DMS 273 (cell line): ENCODE results near the gene ENTHD1.
"Not testable (repeated sequence)": the region's sequence is repeated elsewhere in the genome, so short reads cannot be mapped to it uniquely, and the experiment has no call there.

Source experiments
- DNase-seq: peaks from one replicate; lab custom pipeline; 2025; ENCODE audit not compliant: unreplicated experiment; lab: John Stamatoyannopoulos, UW

Gene ENTHD1

GRCh38 chr22:39901565-39902146 lies 8.1 kb upstream of the ENTHD1 start:
- no peak for DNase-seq

DNA sequence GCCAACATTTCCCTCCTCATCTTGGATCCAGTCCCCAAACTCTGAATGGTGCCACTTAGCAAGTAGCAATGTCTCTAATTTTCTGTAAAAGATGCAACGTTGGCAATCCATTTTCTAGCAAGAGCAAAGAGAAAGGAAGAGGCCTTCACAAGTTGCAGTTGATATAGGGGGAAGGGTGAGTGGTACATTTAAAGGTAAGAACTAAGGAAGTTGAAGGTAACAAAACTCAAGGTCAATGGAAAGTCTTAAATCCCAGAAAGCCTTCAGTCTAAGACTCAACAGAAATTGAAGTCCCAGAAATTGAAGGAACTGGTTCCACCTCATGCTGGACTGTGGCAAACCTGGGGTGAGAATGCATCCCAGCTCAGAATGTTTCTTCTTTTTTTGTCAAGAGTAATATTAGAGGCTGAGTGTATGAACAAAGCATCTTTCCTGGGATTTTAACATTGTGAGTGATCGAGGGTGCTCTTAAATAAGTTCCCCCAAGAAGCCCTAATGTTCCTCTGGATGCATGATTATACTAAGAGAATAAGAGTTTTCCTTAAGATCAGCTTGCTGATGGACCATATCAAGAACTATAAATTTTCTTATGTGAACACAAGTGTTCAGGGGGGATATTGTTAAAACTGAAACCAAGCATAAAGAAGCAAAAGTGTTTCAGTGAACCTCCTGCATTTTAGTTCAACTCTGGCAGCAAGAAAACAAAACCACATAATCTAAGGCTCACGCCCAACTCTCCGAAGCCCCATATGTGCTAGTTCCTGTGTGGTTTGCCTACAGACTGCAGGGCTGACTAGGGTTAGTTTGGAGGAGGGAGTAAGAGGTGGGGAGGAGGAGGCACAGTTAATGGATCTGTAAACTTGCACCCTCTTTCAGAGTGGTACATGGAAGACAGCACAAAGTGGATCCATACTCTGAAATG lies 7.0 kb upstream of the ENTHD1 start, which contains the start of gene GRAP2:
Gene GRAP2 (plus strand): TSS at position 779 of the 922 bp plus-strand sequence. CDS start 46,023 bp downstream, outside the sequence.
- no peak for DNase-seq

- DNase-seq: peak; percentile 43
Observed at GRCh38 chr22:39898997-39899396, 5.4 kb upstream of the ENTHD1 start.

DNA sequence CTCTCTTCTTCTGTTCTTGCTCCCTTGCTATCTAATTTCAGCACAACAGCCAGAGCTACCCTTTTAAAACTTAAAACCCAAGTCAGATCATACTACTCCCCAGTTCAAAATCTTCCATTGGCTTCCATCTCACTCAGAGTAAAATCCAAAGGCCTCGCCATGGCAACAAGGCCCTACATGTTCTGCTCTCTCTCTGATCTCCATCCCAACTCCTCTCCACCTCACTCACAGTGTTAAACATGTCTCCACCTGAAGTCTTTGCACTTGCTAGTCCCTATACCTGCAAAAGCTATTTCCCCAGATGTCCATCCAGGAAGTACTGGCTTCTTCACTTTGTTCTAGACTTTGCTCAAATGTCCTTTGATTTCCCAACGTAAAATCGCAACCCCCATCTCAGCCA lies 4.3 kb upstream of the ENTHD1 start:
- DNase-seq: peak; percentile 40

DNA sequence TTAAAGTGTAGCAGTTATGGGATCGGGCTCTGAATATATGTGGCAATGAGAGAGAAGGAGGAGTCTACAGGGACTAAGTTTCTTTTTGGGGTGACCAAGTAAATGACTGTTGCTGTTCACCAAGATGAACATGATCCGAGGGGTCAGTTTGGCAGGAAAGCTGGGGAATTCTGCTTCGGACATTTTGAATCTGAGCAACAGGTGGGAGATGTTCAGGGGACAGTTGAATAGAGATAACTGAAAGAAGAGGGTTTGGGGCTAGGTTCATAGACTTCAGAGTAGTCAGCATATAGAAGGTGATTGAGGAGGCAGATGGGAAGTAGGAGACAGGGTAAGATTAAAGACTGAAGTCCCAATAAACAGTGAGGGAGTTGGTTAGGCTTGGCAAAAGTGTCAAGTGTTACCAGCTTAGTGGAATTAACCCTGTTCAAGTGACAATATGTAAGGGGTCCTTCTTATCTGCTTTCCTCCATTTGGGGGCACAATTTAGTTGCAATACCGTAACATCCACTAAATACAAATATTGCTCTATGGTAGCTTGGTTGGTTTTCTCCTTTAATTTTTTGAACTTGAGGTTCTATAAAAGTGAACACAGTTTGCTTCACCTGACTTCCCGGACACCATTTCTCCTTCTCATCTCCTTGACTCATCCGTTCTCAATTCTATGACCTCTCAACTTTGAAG lies 2.9 kb upstream of the ENTHD1 start:
- DNase-seq: no peak

- no peak for DNase-seq
Observed at GRCh38 chr22:39895682-39896081, 2.1 kb upstream of the ENTHD1 start.

GRCh38 chr22:39894554-39895092 lies 1.1 kb upstream of the ENTHD1 start:
- no peak for DNase-seq

- not testable (repeated sequence) for DNase-seq
Observed at GRCh38 chr22:39889924-39890323, 3.6 kb downstream of the ENTHD1 start.

DNA sequence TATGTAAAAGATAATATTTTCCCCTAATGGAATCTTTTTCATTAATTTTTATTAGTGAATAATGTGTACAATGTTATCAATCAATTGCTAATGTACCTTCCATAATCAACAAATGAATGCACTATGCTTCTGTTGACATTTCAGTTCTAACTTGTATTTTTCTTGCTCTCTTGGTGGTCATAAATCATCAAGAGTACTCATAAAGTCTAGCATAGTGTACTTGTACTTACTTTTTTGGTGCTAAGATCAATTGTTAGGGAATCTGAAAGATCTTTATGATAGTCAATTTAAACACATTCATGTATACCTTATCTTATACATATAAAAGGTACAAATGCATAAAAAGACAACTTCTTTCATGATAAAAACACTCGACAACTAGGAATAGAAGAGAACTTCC lies 10.5 kb downstream of the ENTHD1 start:
- DNase-seq: no peak

- DNase-seq: no peak
Observed at GRCh38 chr22:39880722-39881121, 12.8 kb downstream of the ENTHD1 start.

GRCh38 chr22:39877079-39877845 lies 16.3 kb downstream of the ENTHD1 start:
- DNase-seq: no peak

GRCh38 chr22:39875176-39875885 lies 18.2 kb downstream of the ENTHD1 start:
- DNase-seq: not testable (repeated sequence)

- no peak for DNase-seq
Observed at GRCh38 chr22:39873965-39874364, 19.6 kb downstream of the ENTHD1 start.

- DNase-seq: no peak
Observed at GRCh38 chr22:39872548-39872947, 21.0 kb downstream of the ENTHD1 start.

GRCh38 chr22:39871008-39871798 lies 22.4 kb downstream of the ENTHD1 start:
- no peak for DNase-seq

- not testable (repeated sequence) for DNase-seq
Observed at GRCh38 chr22:39869797-39870196, 23.8 kb downstream of the ENTHD1 start.

DNA sequence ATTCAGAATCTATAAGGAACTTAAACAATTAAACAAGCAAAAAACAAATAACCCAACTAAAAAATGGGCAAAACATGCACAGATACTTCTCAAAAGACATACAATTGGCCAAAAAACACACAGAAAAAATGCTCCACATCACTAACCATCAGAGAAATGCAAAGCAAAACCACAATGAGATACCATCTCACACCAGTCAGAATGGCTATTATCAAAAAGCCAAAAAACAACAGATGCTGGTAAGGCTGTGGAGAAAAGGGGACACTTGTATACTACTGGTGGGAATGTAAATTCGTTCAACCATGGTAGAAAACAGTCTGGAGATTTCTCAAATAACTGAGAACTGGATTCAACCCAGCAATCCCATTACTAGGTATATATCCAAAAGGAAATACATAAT lies 24.8 kb downstream of the ENTHD1 start:
- no peak for DNase-seq

GRCh38 chr22:39859903-39860588 lies 33.5 kb downstream of the ENTHD1 start:
- DNase-seq: no peak

DNA sequence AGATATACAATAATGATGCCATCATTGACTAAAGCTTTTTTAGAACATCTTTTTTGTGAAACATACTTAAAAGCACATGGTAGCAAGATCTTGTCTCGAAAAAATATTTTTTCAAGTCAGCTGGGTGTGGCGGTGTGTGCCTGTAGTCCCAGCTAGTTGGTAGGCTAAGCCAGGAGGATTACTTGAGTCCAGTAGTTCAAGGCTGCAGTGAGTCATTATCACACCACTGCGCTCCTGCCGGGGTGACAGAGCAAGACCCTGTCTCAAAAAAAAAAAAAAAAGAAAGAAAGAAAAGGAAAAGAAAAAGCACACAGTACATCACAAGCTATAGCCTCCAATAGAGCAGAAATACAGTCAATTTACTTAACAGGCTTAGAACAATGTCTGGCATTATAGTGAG lies 37.0 kb downstream of the ENTHD1 start:
- no peak for DNase-seq
